GM21576 (cell line): Measurements from ENCODE around the gene OR56B4.
"Not testable (repeated sequence)": the region's sequence is repeated elsewhere in the genome, so short reads cannot be mapped to it uniquely, and the experiment has no call there.

ENCODE experiments used
- ATAC-seq: cut with Tn5 transposase; IDR thresholded peaks from one replicate; pipeline ENCODE4 v1.9.1; 2021; ENCODE audit warnings: mild to moderate bottlenecking, moderate library complexity; ENCODE audit not compliant: unreplicated experiment

OR56B4 gene

DNA sequence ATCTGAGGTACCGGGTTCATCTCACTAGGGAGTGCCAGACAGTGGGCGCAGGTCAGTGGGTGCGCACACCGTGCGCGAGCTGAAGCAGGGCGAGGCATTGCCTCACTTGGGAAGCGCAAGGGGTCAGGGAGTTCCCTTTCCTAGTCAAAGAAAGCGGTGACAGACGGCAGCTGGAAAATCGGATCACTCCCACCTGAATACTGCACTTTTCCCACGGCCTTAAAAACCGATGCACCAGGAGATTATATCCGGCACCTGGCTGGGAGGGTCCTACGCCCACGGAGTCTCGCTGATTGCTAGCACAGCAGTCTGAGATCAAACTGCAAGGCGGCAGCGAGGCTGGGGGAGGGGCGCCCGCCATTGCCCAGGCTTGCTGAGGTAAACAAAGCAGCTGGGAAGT, 36.3 kb downstream of the OR56B4 start:
- ATAC-seq, result not testable (repeated sequence)

DNA sequence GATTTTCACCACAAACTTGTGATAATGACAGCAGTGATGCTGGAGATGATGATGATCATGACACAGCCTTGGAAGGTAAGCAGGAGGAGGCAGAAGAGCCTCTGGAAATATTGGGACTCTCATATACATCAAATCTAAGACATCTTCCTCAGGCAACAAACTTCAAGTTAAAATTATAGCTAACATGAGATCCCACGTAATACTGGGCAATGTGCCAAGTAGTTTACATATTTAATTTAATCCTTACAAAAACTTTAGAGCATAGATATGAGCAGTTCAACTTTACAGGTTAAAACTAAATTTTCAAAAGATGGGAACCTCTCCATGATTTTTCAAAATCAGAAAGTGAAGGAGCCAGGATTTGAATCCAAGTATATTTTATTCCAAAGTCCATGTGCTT, 43.6 kb downstream of the OR56B4 start:
- ATAC-seq, result no peak

DNA sequence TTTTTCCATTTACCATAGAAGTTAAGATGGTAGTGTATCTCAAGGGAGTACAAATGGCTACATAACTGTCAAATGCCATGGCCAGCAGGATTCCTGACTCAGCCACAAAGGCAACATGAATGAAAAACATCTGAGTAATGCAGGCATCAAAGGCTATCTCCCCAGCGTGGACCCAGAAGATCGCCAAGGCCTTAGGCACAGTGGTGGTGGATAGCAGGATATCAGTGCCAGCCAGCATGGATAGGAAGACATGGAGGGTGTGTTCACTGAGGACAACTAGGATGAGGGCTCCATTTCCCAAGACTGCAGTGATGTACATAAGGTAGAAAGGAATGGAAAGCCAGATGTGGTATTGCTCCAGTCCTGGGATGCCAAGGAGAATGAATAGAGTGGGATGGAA, 44.6 kb downstream of the OR56B4 start:
- no peak for ATAC-seq

GRCh38 chr11:6156628-6157359, 49.3 kb downstream of the OR56B4 start:
- ATAC-seq, result no peak
